SK-N-MC (cell line): ENCODE measurements around the gene TERB1.

Experiments used
- DNase-seq: peaks from one replicate; pipeline ENCODE4 v3.0.0-alpha.2; 2011; ENCODE audit warnings: low read depth, low spot score
- H3K27ac ChIP-seq: fragments of 200-600 bp; sonication (generic); 2 replicates; pipeline ENCODE4 v1.5.1; 2016; ENCODE audit warnings: mixed run types
- H3K36me3 ChIP-seq: fragments of 200-600 bp; sonication (generic); 2 replicates; pipeline ENCODE4 v1.6.1; 2017; ENCODE audit warnings: antibody characterized with exemption, low read length, mixed read lengths; ENCODE audit not compliant: insufficient read depth
- H3K4me3 ChIP-seq: fragments of 200-600 bp; sonication (generic); 2 replicates; pipeline ENCODE4 v1.5.1; 2016
- H3K9ac ChIP-seq: fragments of 200-600 bp; sonication (generic); 2 replicates; pipeline ENCODE4 v1.8.0; 2017; ENCODE audit warnings: mixed run types, mixed read lengths; ENCODE audit not compliant: insufficient read length
- H3K9me3 ChIP-seq: fragments of 200-600 bp; sonication (generic); 2 replicates; pipeline ENCODE4 v1.6.1; 2017; ENCODE audit warnings: low read depth, mild to moderate bottlenecking, antibody characterized with exemption, low read length, moderate library complexity, mixed read lengths
- EZH2 ChIP-seq: fragments of 200-600 bp; sonication (generic); IDR thresholded peaks from one replicate; pipeline ENCODE4 v1.6.1; 2017; ENCODE audit warnings: antibody characterized with exemption
- FOXP2 ChIP-seq: optimal IDR thresholded peaks from 2 replicates; pipeline ENCODE3; 2011; ENCODE audit warnings: mild to moderate bottlenecking, moderate library complexity; ENCODE audit not compliant: insufficient read depth; ENCODE audit errors: extremely low read length, control extremely low read depth
- POLR2AphosphoS5 ChIP-seq: IDR thresholded peaks from 2 replicates; pipeline ENCODE4 v1.6.1; 2012; ENCODE audit warnings: mild to moderate bottlenecking, low read depth, low read length, borderline replicate concordance

TERB1 gene

DNA sequence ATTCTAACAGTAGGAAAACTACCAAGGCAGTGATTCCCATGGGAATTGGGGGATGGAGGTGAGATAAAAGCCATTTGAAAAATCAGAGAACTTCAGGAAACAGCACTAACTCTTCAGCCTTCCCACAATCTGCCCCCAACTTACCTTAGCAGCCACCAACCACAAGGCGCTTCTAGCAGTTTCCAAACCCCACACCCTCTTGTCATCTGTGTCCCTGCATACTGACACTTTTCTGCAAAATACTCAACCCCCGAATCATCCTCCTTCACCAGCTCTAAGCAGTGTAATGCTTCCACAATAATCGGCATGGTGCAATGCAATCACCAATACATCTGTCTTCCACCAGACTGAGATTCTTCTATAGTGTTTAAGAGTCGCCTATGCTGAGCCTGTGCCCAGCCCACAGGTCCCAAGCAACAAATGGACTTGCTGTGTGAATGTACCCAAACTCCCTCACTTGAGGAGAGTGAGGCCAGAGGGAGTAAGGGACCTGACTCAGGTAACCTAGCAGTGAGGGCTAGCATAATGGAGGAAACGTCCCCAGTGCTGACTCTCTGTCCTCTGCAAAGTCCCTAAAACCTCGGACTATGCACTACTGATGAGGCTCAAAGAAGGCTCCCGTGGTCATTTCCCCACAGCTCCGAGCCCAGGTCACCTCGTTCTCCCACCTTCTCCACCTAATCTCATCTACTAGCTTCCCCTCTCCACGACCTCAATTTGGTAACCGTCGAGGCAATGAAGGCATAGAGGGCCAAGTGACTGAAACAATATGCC, 50.9 kb downstream of the TERB1 start:
- no peak overlapping the region for H3K27ac ChIP-seq
- TF ChIP-seq EZH2 (no peak), FOXP2 (no peak), POLR2AphosphoS5 (no peak)
- no peaks in the 10 kb centered on the region for H3K9me3 ChIP-seq
- H3K36me3 ChIP-seq = peaks cover 23% of the 10 kb centered on the region; the same call in 1 of the 2 replicates
- no peak for DNase-seq
- H3K4me3 ChIP-seq = peak overlapping the region; percentile 83
- H3K9ac ChIP-seq = peak overlapping the region; percentile 92

DNA sequence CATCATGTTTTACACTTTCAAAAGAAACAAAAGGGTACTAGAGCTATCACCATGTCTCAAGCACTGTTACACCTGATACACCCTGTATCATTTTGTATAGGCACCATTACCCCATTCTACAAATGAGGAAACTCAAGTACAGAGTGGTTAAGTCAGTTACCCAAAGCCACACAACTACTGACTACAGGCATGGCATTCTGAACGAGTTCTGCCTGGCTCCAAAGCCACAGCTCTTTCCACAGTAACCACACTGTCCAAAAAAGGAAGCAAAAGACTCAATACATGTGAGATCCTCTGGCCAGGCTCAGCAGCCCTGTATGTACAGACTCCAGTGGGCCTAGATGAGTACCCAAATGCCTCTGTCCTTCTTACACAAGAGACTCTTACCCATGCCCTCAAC, 54.7 kb downstream of the TERB1 start:
- Histone ChIP-seq H3K36me3 (peaks cover 39% of the 10 kb centered on the region; the same call in 1 of the 2 replicates), H3K27ac (no peak overlapping the region), H3K9ac (no peak overlapping the region), H3K4me3 (no peak overlapping the region), H3K9me3 (no peaks in the 10 kb centered on the region)
- no peak for DNase-seq
- TF ChIP-seq POLR2AphosphoS5 (no peak), FOXP2 (no peak), EZH2 (no peak)

DNA sequence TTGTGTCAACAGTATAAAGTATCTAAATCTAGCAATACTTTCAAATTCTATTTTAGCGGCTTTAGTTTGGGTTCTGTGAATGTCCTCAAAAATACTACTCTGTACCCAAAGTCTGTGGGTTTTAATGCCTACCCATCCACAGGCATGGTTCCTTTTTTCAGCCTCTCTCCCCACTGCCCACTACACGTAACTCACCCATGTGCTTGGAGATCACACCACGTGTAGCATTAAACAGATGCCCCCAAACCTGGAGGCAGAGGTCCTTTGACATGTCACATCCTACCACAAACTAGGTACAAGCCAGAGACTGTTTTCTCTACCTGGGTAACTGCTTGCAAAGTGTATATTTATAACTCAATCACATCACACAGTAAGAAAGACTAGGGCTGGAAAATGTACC, 55.3 kb downstream of the TERB1 start:
- H3K36me3 ChIP-seq = peaks cover 43% of the 10 kb centered on the region; the same call in 1 of the 2 replicates
- H3K27ac ChIP-seq = no peak overlapping the region
- H3K9me3 ChIP-seq = no peaks in the 10 kb centered on the region
- TF ChIP-seq POLR2AphosphoS5 = no peak
- TF ChIP-seq EZH2 = no peak
- TF ChIP-seq FOXP2 = no peak
- no peak overlapping the region for H3K4me3 ChIP-seq
- H3K9ac ChIP-seq = no peak overlapping the region
- DNase-seq = no peak

DNA sequence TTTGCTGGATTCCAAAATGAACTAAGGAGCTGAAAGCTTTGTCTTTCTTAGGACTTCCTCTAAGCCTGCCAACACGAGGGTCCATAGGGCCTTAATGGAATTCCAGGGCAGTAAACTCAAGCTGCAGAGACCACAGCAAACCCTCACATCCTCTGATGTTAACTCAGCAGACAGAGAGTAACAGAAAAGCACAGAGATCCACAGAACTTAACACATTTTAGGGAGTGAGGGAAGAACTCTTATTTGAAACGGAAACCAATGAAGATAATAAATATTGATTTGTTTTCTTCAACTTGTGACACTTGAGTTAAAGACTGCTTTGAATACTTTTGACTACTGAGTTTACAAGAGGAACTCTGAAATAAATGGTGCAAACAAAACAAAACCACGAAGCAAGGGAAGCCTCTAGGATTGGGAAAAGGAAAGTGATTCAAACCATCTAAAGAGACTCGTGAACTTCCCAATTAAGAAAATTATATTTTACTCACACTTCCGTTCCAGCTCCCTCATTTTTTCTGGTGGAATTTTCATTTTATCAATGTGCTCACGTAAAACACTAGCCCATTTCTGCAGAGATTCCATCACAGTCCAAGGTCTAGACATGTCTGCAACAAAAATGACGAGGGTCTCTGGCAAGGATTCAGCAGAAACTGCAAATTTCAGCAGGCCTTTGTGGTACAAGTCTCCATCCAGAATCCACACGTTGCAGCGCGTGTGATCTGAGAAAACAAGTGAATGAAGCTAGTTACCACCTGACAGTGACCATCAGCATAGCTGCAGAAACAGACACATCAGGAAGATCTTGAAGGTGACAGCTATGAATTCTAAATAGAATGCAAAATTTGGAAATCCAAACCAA, 59.2 kb downstream of the TERB1 start:
- H3K9ac ChIP-seq = no peak overlapping the region
- peaks cover 42% of the 10 kb centered on the region; the same call in 1 of the 2 replicates for H3K36me3 ChIP-seq
- no peak for TF ChIP-seq POLR2AphosphoS5
- no peak for TF ChIP-seq FOXP2
- no peak for TF ChIP-seq EZH2

DNA sequence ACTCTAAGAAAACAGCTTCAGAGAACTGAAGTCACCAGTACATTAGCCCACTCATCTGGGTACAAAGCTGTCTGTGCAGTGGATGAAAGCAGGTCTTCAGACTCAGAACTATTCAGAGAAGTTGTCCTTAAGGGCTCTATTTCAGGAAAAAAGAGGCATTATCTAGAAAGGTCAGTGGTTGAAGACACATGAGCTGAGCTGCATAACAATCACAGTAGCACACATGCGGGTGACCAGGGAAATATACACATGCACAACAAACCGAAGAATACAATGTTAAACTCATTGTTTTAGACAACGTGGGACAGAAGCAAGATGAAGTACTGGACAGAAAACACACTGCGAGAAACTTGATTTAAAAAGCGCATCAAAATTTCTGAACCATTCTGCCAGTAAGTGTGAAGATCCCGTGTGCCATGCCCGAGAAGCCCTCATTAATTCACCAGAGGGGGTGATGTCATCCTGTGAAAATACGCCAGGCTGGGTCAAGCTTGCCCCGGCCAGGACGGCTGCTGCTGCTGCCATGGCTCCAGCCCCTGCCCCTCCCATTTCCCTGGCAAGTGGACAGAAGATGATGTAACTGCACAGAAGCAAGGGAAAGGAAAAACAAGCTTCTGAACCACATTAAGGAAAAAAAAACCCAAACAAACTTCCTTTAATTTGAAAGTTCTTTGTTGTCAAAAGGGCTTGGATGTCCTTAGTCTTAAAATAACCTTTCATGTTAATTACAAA, 60.0 kb downstream of the TERB1 start:
- H3K27ac ChIP-seq = peak overlapping the region; percentile 54; the same call in 1 of the 2 replicates
- no peaks in the 10 kb centered on the region for H3K9me3 ChIP-seq
- no peak for DNase-seq
- no peak for TF ChIP-seq EZH2
- TF ChIP-seq POLR2AphosphoS5 = no peak
- TF ChIP-seq FOXP2 = no peak
- no peak overlapping the region for H3K9ac ChIP-seq
- H3K4me3 ChIP-seq = no peak overlapping the region
- peaks cover 41% of the 10 kb centered on the region; the same call in 1 of the 2 replicates for H3K36me3 ChIP-seq

More for the DNA sequence above, 59.2 kb downstream of the TERB1 start:
- DNase-seq = no peak
- no peaks in the 10 kb centered on the region for H3K9me3 ChIP-seq
- peak overlapping the region; percentile 73 for H3K27ac ChIP-seq
- no peak overlapping the region for H3K4me3 ChIP-seq

DNA sequence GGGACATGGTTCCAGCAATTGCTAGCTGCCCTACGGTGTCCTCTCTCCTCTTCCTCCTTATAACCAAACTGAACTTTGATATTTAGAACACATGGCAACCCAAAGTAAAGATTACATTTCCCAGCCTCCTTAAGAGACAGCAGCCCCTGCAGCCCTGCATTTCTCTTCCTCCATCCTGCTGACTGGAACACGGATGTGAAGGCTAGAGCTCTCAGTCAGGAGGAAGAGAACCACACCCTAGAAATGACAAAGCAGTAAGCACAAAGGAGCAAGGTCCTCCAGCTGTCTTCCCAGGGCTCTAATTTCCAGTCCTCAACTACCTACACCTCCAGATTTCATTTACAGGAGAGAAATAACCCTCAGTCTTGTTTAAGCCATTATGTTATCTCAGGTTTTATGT, 60.9 kb downstream of the TERB1 start:
- DNase-seq = no peak
- no peaks in the 10 kb centered on the region for H3K9me3 ChIP-seq
- H3K36me3 ChIP-seq = peaks cover 49% of the 10 kb centered on the region; the same call in 1 of the 2 replicates
- TF ChIP-seq FOXP2 (no peak), EZH2 (no peak), POLR2AphosphoS5 (no peak)
- H3K9ac ChIP-seq = no peak overlapping the region
- H3K4me3 ChIP-seq = no peak overlapping the region
- H3K27ac ChIP-seq = peak overlapping the region; percentile 54; the same call in 1 of the 2 replicates

DNA sequence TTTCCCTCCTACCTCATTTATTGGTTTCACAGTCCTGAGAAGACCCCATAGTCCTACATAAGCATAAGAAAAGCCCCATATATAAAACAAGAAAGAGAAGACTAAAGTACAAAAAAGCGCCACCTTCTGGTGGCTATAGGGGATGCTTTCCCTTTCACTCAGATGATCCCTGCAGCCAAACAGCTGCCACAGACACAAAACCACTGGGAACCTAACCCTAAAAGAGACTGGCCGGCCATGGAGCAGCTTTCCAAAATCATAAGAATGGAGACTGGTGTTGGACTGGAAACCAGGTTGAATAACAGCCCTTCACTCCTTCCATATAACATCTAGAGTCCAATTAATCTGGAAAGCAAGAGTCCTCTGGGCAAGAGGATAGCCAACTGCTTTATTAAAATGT, 61.4 kb downstream of the TERB1 start:
- H3K27ac ChIP-seq = no peak overlapping the region
- DNase-seq = no peak
- no peak for TF ChIP-seq FOXP2
- TF ChIP-seq EZH2 = no peak
- no peak for TF ChIP-seq POLR2AphosphoS5
- peaks cover 50% of the 10 kb centered on the region; the same call in 1 of the 2 replicates for H3K36me3 ChIP-seq
- no peak overlapping the region for H3K9ac ChIP-seq
- no peaks in the 10 kb centered on the region for H3K9me3 ChIP-seq
- no peak overlapping the region for H3K4me3 ChIP-seq

DNA sequence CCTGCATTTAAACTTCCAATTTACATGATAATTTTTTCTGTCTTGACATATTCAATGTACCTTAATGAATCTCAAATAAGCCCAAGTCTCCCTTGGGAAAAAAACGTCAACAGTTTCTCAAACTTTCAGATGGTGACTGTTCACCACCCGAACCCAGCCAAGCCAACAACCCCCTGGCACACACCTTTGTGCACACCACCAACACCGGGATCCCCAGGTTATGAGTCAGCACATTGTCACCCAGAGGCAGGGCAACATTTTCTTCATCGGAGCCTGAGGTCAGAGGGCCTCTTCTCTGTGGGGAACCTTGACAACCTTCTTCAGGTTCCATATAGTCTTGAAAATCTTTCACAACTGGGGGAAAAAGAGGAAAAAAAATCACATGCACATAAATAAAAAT, 65.5 kb downstream of the TERB1 start:
- Histone ChIP-seq H3K9me3 (no peaks in the 10 kb centered on the region), H3K36me3 (peaks cover 50% of the 10 kb centered on the region), H3K9ac (no peak overlapping the region), H3K27ac (no peak overlapping the region), H3K4me3 (no peak overlapping the region)
- DNase-seq = no peak
- no peak for TF ChIP-seq EZH2
- no peak for TF ChIP-seq FOXP2
- no peak for TF ChIP-seq POLR2AphosphoS5
